OCI-LY1 (cell line): ENCODE data around the gene USP15.

Source experiments
- EZH2 ChIP-seq: fragments of 200-600 bp; sonication (generic), shearing (Covaris generic); IDR thresholded peaks from 2 replicates; pipeline ENCODE4 v1.8.0; 2017; ENCODE audit warnings: borderline replicate concordance, mixed run types, mild to moderate bottlenecking, antibody characterized with exemption, low read length, moderate library complexity, mixed read lengths
- TF ChIP-seq, protein P1 (sequence below): fragments of 200-600 bp; sonication (generic), shearing (Covaris generic); IDR thresholded peaks from 2 replicates; pipeline ENCODE4 v1.5.1; 2017; ENCODE audit warnings: mild to moderate bottlenecking, antibody characterized with exemption, low read length, moderate library complexity, mixed read lengths

DNA sequence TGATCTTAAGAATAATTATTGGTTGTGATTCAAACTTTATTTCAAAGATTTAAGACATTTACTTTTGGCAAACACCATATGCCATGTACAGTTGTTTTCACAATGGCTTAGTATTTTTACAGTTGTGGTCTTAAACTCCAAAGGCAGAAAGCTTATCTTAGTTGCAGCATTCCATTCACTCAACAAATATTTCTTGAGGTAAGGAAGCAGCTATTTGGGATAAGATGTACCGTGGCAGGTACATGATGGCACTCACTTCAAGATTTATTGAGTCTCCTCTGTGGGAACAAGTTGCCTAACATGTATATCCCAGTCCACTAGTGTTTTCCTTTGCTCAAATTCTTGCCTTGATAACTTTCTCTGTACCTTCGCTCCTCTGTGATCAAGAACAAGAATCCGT lies 198.4 kb downstream of the USP15 start:
- TF ChIP-seq, protein P1, sequence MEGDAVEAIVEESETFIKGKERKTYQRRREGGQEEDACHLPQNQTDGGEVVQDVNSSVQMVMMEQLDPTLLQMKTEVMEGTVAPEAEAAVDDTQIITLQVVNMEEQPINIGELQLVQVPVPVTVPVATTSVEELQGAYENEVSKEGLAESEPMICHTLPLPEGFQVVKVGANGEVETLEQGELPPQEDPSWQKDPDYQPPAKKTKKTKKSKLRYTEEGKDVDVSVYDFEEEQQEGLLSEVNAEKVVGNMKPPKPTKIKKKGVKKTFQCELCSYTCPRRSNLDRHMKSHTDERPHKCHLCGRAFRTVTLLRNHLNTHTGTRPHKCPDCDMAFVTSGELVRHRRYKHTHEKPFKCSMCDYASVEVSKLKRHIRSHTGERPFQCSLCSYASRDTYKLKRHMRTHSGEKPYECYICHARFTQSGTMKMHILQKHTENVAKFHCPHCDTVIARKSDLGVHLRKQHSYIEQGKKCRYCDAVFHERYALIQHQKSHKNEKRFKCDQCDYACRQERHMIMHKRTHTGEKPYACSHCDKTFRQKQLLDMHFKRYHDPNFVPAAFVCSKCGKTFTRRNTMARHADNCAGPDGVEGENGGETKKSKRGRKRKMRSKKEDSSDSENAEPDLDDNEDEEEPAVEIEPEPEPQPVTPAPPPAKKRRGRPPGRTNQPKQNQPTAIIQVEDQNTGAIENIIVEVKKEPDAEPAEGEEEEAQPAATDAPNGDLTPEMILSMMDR: no peak
- TF ChIP-seq EZH2: no peak
